H1 (cell line): Measurements from ENCODE around the gene PLEKHG2. TPM values are rescaled to one million over a fixed set of nuclear protein-coding genes. Genes with fewer than 3 reads are reported as not detected.

Source experiments
- BRCA1 ChIP-seq: IDR thresholded peaks from 2 replicates; pipeline ENCODE4 v1.6.1; 2012; ENCODE audit warnings: low read depth, low read length, improper control_type of control experiment
- CTBP2 ChIP-seq: IDR thresholded peaks from 2 replicates; pipeline ENCODE4 v1.7.0; 2011; ENCODE audit warnings: borderline replicate concordance, mild to moderate bottlenecking, moderate library complexity, mixed read lengths, low read length; ENCODE audit not compliant: insufficient read depth, insufficient read length
- EP300 ChIP-seq, 2 experiments: IDR thresholded peaks; 1 replicate in 1 of 2; 2 replicates in 1 of 2; pipeline ENCODE4 v1.6.1; 2011 to 2012; ENCODE audit warnings: low read depth in 2 of 2, low read length in 2 of 2, mild to moderate bottlenecking in 2 of 2, borderline replicate concordance in 1 of 2, inconsistent platforms in 1 of 2, moderate library complexity in 1 of 2
- HDAC2 ChIP-seq, 2 experiments: fragments of 300-600 bp in 1 of 2; sonication (generic) in 1 of 2; IDR thresholded peaks; 2 replicates each; pipeline ENCODE4 v1.6.1; 2011 to 2012; ENCODE audit warnings: low read depth in 2 of 2, low read length in 2 of 2, mild to moderate bottlenecking in 2 of 2, moderate library complexity in 2 of 2, borderline replicate concordance in 1 of 2, inconsistent platforms in 1 of 2
- JUND ChIP-seq: IDR thresholded peaks from 2 replicates; pipeline ENCODE4 v1.6.1; 2011; ENCODE audit warnings: mild to moderate bottlenecking, improper control_type of control experiment, low read length
- KDM5A ChIP-seq: fragments of 200-600 bp; IDR thresholded peaks from 2 replicates; pipeline ENCODE4 v1.7.1; 2012; ENCODE audit warnings: mild to moderate bottlenecking, low read length, inconsistent platforms, mixed read lengths
- POLR2AphosphoS5 ChIP-seq: IDR thresholded peaks from 2 replicates; pipeline ENCODE4 v1.6.1; 2011; ENCODE audit warnings: low read depth, low read length
- POU5F1 ChIP-seq: IDR thresholded peaks from 2 replicates; pipeline ENCODE4 v1.6.1; 2011; ENCODE audit warnings: low read depth, mild to moderate bottlenecking, low read length, moderate library complexity
- RAD21 ChIP-seq, 2 experiments: IDR thresholded peaks in 1 of 2; conservative IDR thresholded peaks in 1 of 2; 2 replicates each; pipeline ENCODE4 v1.6.1; 2011; ENCODE audit warnings: low read depth in 2 of 2, low read length in 2 of 2, improper control_type of control experiment in 1 of 2, inconsistent platforms in 1 of 2, mild to moderate bottlenecking in 1 of 2, moderate library complexity in 1 of 2
- RBBP5 ChIP-seq: IDR thresholded peaks from 2 replicates; pipeline ENCODE4 v1.7.1; 2012; ENCODE audit warnings: low read depth, mild to moderate bottlenecking, inconsistent platforms, low read length, moderate library complexity, borderline replicate concordance
- SIN3A ChIP-seq, 2 experiments: IDR thresholded peaks in 1 of 2; conservative IDR thresholded peaks in 1 of 2; 2 replicates each; pipeline ENCODE4 v1.6.1; 2011 to 2012; ENCODE audit warnings: low read length in 2 of 2, improper control_type of control experiment in 1 of 2, low read depth in 1 of 2, mild to moderate bottlenecking in 1 of 2
- SRF ChIP-seq: IDR thresholded peaks from 2 replicates; pipeline ENCODE4 v1.6.1; 2011; ENCODE audit warnings: mild to moderate bottlenecking, low read depth, low read length, moderate library complexity
- TAF1 ChIP-seq: IDR thresholded peaks from 2 replicates; pipeline ENCODE4 v1.6.1; 2011; ENCODE audit warnings: mild to moderate bottlenecking, low read depth, low read length
- TCF12 ChIP-seq: IDR thresholded peaks from 2 replicates; pipeline ENCODE4 v1.6.1; 2011; ENCODE audit warnings: low read depth, mild to moderate bottlenecking, low read length
- polyA plus RNA-seq, 7 experiments: library from polyadenylated mRNA; depleted of rRNA in 3 of 7; stranded (reverse) in 5 of 7; unstranded in 2 of 7; fragments of >200 nt in 5 of 7; fragments of 200-250 nt in 2 of 7; gene quantifications; 1 replicate in 5 of 7; 2 replicates in 1 of 7; 4 replicates in 1 of 7; pipeline versions ENCODE4 v1.2.1 to v1.2.3, GENCODE V29; 2011 to 2013; ENCODE audit warnings: missing spikeins in 2 of 7, mixed read lengths in 2 of 7
- total RNA-seq: library from RNA; stranded (reverse); fragmentation: NEBNext Ultra II Directional; extraction: Animal tissue kit (Norgen Biotek cat#: 25700); gene quantifications from 2 replicates; pipeline ENCODE4 v1.2.1, GENCODE V29; 2021

The PLEKHG2 gene
- total and polyA plus RNA-seq, 2 of the 8 experiments (the other 6 are each of a cell fraction or from before 2014, with no cell fraction given) = 16.9 to 65.7 TPM

DNA sequence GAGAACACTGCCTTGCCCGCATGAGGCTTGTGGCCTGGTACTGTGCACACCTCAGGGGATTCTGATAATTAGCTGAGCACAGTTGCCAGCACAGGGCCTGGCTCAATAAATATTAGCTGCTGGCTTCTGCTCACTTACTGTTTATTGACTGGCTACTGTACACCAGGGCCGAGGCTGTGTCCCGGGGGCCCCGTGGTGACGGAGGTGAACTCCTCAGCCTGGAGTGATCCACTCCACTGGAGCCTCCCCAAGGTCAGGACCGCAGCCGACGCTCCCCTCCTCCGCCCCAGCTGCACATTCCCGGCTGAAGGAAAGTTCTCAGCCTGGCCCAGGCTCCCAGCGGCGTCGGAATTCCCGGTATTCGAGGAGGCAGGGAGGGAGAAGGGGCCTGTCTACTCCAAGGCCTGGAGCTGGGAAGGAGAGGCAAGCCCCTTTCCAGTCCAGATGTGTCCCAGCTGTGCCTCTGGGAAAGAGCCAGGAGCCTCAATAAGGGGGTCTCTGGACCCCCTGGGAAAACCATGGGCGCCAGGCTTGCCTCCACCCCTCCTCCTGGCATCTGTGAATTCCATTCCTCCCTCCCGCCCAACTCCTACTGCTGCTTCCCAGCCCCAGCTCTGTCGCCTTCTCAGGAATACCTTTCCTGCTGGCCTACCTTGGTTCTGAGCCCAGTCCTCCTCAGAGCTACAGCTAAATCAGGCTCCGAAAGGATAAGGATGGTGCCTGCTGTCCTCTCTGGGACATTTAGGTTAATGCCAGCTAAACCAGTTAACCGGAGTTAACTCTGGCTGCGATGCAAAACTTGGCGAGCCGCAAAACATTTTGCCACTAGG lies 16.0 kb downstream of the PLEKHG2 start (continued):
- no peak for TF ChIP-seq JUND
- peak; percentile 97 for TF ChIP-seq TCF12
- TF ChIP-seq POU5F1 = no peak
- peak; percentile 76 for TF ChIP-seq POLR2AphosphoS5
- TF ChIP-seq CTBP2 = peak; percentile 83
- TF ChIP-seq RAD21 (IDR thresholded peaks at IDR 0.05 in 1 of 2, conservative IDR thresholded peaks at IDR 0.05 in 1 of 2; ENCODE audit: low read depth in 2 of 2, low read length in 2 of 2) = peak in 1 of 2 experiments; percentile 3; a peak in 1 of 4 replicates
- peak in 1 of 2 experiments; percentile 92; a peak in 1 of 3 replicates for TF ChIP-seq EP300 (IDR thresholded peaks at IDR 0.05; ENCODE audit: borderline replicate concordance in 1 of 2, low read depth in 2 of 2, low read length in 2 of 2)
- TF ChIP-seq HDAC2 (IDR thresholded peaks at IDR 0.05; ENCODE audit: borderline replicate concordance in 1 of 2, low read depth in 2 of 2, low read length in 2 of 2) = 0 out of 4 replicates have a peak, but pooled peaks of 1 of the 2 experiments have one; percentile 12
- TF ChIP-seq SIN3A (conservative IDR thresholded peaks at IDR 0.05 in 1 of 2, IDR thresholded peaks at IDR 0.05 in 1 of 2; ENCODE audit: low read depth in 1 of 2, low read length in 2 of 2) = peak; percentile 69 to 73; a peak in 2 of 4 replicates
- TF ChIP-seq TAF1 = peak; percentile 36; the same call in 1 of the 2 replicates
- TF ChIP-seq KDM5A = no peak
- TF ChIP-seq BRCA1 = 0 out of 2 replicates have a peak, but pooled peaks have one; percentile 10
- TF ChIP-seq SRF = no peak
- TF ChIP-seq RBBP5 = peak; percentile 90
